ENCODE results near the gene PTPRB. TPM values are rescaled to one million over a fixed set of nuclear protein-coding genes. Genes with fewer than 3 reads are reported as not detected.

The PTPRB gene
- total and polyA plus RNA-seq, 2 donors, result 15.9 to 42.2 TPM

DNA sequence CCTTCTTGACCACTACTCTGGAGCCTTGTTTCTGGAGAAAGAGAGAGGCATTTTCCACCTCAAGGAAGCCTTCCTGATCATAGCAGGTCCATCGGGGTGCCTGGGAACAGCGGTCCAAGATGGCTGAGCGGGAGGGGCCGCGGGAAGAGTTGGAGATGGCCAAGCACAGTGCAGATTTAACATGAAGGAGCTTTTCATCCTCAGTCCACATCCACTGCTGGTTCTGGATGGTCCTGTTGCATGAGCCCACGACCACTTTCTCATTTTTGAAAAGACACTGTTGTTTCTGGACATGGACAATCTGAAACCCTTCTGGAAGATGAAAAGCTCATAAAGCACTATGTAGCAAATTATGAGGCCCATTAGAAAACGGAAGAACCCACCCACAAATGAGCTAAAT is 1.5 kb downstream of the PTPRB start:
- H3K27ac ChIP-seq (ENCODE audit: low read depth), result no peak overlapping the region
- 87% methylated on average over 7 of the region's 7 CpGs for WGBS

GRCh38 chr12:70628701-70629480 is 8.3 kb downstream of the PTPRB start:
- WGBS, result 91% methylated on average over 3 of the region's 3 CpGs
- DNase-seq (ENCODE audit: extremely low spot score), result no peak
- Histone ChIP-seq H3K4me1 (ENCODE audit: insufficient read depth) (no peaks in the 10 kb centered on the region), H3K36me3 (ENCODE audit: insufficient read depth) (peaks cover 1% of the 10 kb centered on the region), H3K27ac (ENCODE audit: low read depth) (no peak overlapping the region), H3K4me3 (ENCODE audit: low read depth, low read length) (no peak overlapping the region)

More for the DNA sequence above, 1.5 kb downstream of the PTPRB start:
- Histone ChIP-seq H3K36me3 (ENCODE audit: insufficient read depth) (peaks cover 1% of the 10 kb centered on the region), H3K4me1 (ENCODE audit: insufficient read depth) (no peaks in the 10 kb centered on the region), H3K4me3 (ENCODE audit: low read depth, low read length) (no peak overlapping the region)
- DNase-seq (ENCODE audit: extremely low spot score), result no peak

- DNase-seq (ENCODE audit: extremely low spot score), result no peak
- Histone ChIP-seq H3K4me1 (ENCODE audit: insufficient read depth) (no peaks in the 10 kb centered on the region), H3K36me3 (ENCODE audit: insufficient read depth) (no peaks in the 10 kb centered on the region), H3K4me3 (ENCODE audit: low read depth, low read length) (peak overlapping the region; percentile 11), H3K27ac (ENCODE audit: low read depth) (no peak overlapping the region)
- 44% methylated on average over 5 of the region's 5 CpGs for WGBS
These were observed 9.6 kb downstream of the PTPRB start for GRCh38 chr12:70627677-70628076.

- no peak for DNase-seq (ENCODE audit: extremely low spot score)
- H3K4me3 ChIP-seq (ENCODE audit: low read depth, low read length), result no peak overlapping the region
- no peaks in the 10 kb centered on the region for H3K4me1 ChIP-seq (ENCODE audit: insufficient read depth)
- H3K27ac ChIP-seq (ENCODE audit: low read depth), result no peak overlapping the region
- 81% methylated on average over 3 of the region's 3 CpGs for WGBS
- H3K36me3 ChIP-seq (ENCODE audit: insufficient read depth), result no peaks in the 10 kb centered on the region
These were observed 11.0 kb downstream of the PTPRB start for GRCh38 chr12:70626180-70626579.

DNA sequence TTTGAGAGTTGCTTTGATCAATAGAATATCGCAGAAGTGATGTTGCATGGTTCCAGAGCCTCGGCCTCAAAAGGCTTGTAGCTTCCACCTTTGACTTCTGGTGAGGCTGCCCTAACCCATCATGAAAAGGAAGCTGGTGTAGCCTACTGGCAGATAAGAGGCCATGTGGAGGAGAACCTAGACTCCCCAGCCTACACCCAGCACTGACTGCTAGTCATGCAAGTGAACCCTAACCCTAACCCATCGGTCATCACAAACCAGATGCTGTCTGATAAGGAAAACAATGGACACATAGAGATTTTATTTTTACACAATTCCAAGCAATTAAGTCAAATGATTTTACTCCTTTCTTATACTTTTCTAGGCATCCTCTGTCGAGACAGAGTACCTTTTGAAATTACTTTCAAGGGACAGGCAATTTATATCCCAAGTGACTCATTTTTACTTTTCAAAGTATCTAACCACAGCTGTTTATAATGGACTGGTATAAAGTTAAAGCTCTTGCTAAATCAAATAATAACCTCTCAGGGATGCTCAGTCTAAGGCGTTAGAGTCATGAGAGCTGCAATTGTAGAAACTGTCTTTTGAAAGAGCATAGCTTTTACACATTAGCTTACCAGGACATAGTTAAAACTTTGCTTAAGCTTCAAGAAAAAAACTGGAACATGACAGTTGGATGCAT is 17.6 kb downstream of the PTPRB start:
- Histone ChIP-seq H3K27ac (ENCODE audit: low read depth) (no peak overlapping the region), H3K4me1 (ENCODE audit: insufficient read depth) (no peaks in the 10 kb centered on the region), H3K4me3 (ENCODE audit: low read depth, low read length) (no peak overlapping the region), H3K36me3 (ENCODE audit: insufficient read depth) (no peaks in the 10 kb centered on the region)
- 81% methylated on average over 5 of the region's 5 CpGs for WGBS
- DNase-seq (ENCODE audit: extremely low spot score), result no peak

GRCh38 chr12:70618371-70618770 is 18.9 kb downstream of the PTPRB start:
- 90% methylated on average over 4 of the region's 4 CpGs for WGBS
- H3K4me3 ChIP-seq (ENCODE audit: low read depth, low read length), result no peak overlapping the region
- no peak for DNase-seq (ENCODE audit: extremely low spot score)

GRCh38 chr12:70617450-70617849 is 19.8 kb downstream of the PTPRB start:
- 75% methylated on average over 4 of the region's 4 CpGs for WGBS
- H3K4me1 ChIP-seq (ENCODE audit: insufficient read depth), result no peaks in the 10 kb centered on the region
- no peak overlapping the region for H3K27ac ChIP-seq (ENCODE audit: low read depth)
- no peak overlapping the region for H3K4me3 ChIP-seq (ENCODE audit: low read depth, low read length)
- no peaks in the 10 kb centered on the region for H3K36me3 ChIP-seq (ENCODE audit: insufficient read depth)
- no peak for DNase-seq (ENCODE audit: extremely low spot score)

More at GRCh38 chr12:70618371-70618770, 18.9 kb downstream of the PTPRB start:
- Histone ChIP-seq H3K4me1 (ENCODE audit: insufficient read depth) (no peaks in the 10 kb centered on the region), H3K36me3 (ENCODE audit: insufficient read depth) (no peaks in the 10 kb centered on the region), H3K27ac (ENCODE audit: low read depth) (no peak overlapping the region)

- DNase-seq (ENCODE audit: extremely low spot score), result no peak
- Histone ChIP-seq H3K36me3 (ENCODE audit: insufficient read depth) (no peaks in the 10 kb centered on the region), H3K4me3 (ENCODE audit: low read depth, low read length) (no peak overlapping the region), H3K4me1 (ENCODE audit: insufficient read depth) (no peaks in the 10 kb centered on the region), H3K27ac (ENCODE audit: low read depth) (no peak overlapping the region)
- 27% methylated on average over 5 of the region's 5 CpGs for WGBS
These were observed 21.9 kb downstream of the PTPRB start for GRCh38 chr12:70615174-70615866.

- Histone ChIP-seq H3K4me3 (ENCODE audit: low read depth, low read length) (peak overlapping the region; percentile 35), H3K36me3 (ENCODE audit: insufficient read depth) (no peaks in the 10 kb centered on the region), H3K27ac (ENCODE audit: low read depth) (no peak overlapping the region), H3K4me1 (ENCODE audit: insufficient read depth) (no peaks in the 10 kb centered on the region)
- WGBS, result 2% methylated on average over 63 of the region's 63 CpGs
- DNase-seq (ENCODE audit: extremely low spot score), result no peak
These were observed 27.3 kb downstream of the PTPRB start for GRCh38 chr12:70609739-70610491.

GRCh38 chr12:70609203-70609602 is 28.0 kb downstream of the PTPRB start:
- no peak for DNase-seq (ENCODE audit: extremely low spot score)
- Histone ChIP-seq H3K27ac (ENCODE audit: low read depth) (no peak overlapping the region), H3K4me3 (ENCODE audit: low read depth, low read length) (peak overlapping the region; percentile 35), H3K4me1 (ENCODE audit: insufficient read depth) (no peaks in the 10 kb centered on the region), H3K36me3 (ENCODE audit: insufficient read depth) (no peaks in the 10 kb centered on the region)
- WGBS, result 92% methylated on average over 2 of the region's 2 CpGs

DNA sequence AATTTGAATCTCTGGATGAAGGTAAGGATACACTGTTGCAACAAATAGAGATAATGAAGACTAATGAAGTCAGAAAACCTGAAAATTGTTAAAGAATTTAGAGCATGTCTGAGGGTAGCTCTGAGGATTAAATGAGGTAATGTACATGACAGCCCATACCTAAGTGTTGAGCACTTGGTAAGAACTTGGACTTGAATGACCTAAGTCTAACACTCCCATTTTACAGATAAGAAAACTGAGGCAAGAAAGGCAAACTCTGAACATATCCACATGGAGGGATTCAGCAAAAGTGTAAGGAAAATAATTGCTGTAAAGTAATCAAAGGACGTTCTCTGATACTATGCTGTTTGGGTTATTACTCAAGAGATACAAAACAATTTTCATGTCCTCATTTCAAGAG is 29.0 kb downstream of the PTPRB start:
- WGBS, result 82% methylated on average over 1 of the region's 1 CpG

DNA sequence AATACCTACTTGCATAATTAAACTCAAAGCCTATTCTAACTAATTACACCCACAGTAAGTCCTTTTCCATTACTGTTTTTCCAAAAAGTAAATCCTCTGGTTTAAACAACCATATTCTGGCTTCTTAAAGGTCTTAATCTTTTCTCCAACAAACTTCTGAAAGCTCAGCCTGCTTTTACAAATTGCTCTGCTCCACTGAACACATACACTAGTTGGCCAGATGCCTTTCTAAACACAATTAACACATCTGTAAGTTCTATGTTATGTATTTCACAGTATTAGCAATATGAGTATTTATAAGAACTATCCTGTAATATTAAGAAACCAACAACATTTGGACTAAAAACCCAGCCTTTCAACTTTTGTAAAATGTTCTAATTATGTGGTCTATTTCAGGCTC is 30.1 kb downstream of the PTPRB start:
- Histone ChIP-seq H3K4me1 (ENCODE audit: insufficient read depth) (no peaks in the 10 kb centered on the region), H3K27ac (ENCODE audit: low read depth) (no peak overlapping the region), H3K4me3 (ENCODE audit: low read depth, low read length) (peak overlapping the region; percentile 14), H3K36me3 (ENCODE audit: insufficient read depth) (no peaks in the 10 kb centered on the region)
- no peak for DNase-seq (ENCODE audit: extremely low spot score)

More for the DNA sequence above, 29.0 kb downstream of the PTPRB start:
- Histone ChIP-seq H3K4me3 (ENCODE audit: low read depth, low read length) (no peak overlapping the region), H3K4me1 (ENCODE audit: insufficient read depth) (no peaks in the 10 kb centered on the region), H3K27ac (ENCODE audit: low read depth) (no peak overlapping the region), H3K36me3 (ENCODE audit: insufficient read depth) (no peaks in the 10 kb centered on the region)
- DNase-seq (ENCODE audit: extremely low spot score), result no peak

DNA sequence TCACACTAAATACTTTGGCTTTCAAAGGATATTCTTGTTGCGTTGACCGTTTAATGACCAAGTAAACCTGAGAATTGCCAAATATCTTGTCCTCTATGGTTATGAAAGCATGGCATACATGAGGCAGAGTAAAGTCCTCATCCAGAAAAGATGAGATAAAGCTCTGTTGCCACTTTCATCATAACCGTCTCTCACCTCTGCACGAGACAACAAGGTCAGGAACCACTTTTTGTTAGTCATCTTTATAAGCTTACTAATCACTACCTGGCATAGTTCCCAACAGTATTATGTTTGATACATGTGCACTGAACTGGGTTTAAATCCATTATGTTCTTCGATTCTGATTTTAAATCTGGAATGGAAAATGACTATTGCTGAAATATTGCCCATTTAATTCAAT is 31.3 kb downstream of the PTPRB start:
- Histone ChIP-seq H3K4me3 (ENCODE audit: low read depth, low read length) (peak overlapping the region; percentile 0), H3K4me1 (ENCODE audit: insufficient read depth) (no peaks in the 10 kb centered on the region), H3K36me3 (ENCODE audit: insufficient read depth) (no peaks in the 10 kb centered on the region), H3K27ac (ENCODE audit: low read depth) (no peak overlapping the region)
- WGBS, result 65% methylated on average over 5 of the region's 5 CpGs
- DNase-seq (ENCODE audit: extremely low spot score), result no peak

Measured in urinary bladder (tissue), 4 donors.